Activated naive CD4-positive, alpha-beta T cell treated with anti-CD3 and anti-CD28 coated beads, Interleukin-2, amount 10 ng/mL, durations not matched to agents 7 days and 5 days (primary cell): Measurements from ENCODE around the gene FAM171A1.

Experiments used
- CTCF ChIA-PET: fragments of 350-600 bp; sonication (Branson Sonifier 250); formaldehyde crosslinking; loops from one replicate; lab custom pipeline; 2021; ENCODE audit warnings: antibody characterized with exemption; lab: Charles Lee
- DNase-seq: peaks from one replicate; pipeline ENCODE4 v3.0.0-alpha.2; 2020
- H3K27ac Mint-ChIP-seq: one replicate; pipeline ENCODE4 v1.8.0; 2021; ENCODE audit warnings: mild to moderate bottlenecking, moderate library complexity, mixed read lengths
- H3K27me3 Mint-ChIP-seq: one replicate; pipeline ENCODE4 v1.8.0; 2021; ENCODE audit warnings: mild to moderate bottlenecking, mixed read lengths
- H3K36me3 Mint-ChIP-seq: one replicate; pipeline ENCODE4 v1.8.0; 2021; ENCODE audit warnings: mixed read lengths
- H3K4me1 Mint-ChIP-seq: one replicate; pipeline ENCODE4 v1.8.0; 2021; ENCODE audit warnings: mixed read lengths
- H3K4me3 Mint-ChIP-seq: one replicate; pipeline ENCODE4 v1.8.0; 2021; ENCODE audit warnings: mild to moderate bottlenecking, moderate library complexity, mixed read lengths
- H3K9me3 Mint-ChIP-seq: one replicate; pipeline ENCODE4 v1.8.0; 2021; ENCODE audit warnings: mixed read lengths

Gene FAM171A1

GRCh38 chr10:15367296-15368085, 3.6 kb downstream of the FAM171A1 start:
- Mint-ChIP-seq H3K36me3 (no peaks in the 10 kb centered on the region), H3K27me3 (peaks cover 67% of the 10 kb centered on the region), H3K4me1 (peaks cover 7% of the 10 kb centered on the region), H3K4me3 (no peak overlapping the region), H3K27ac (no peak overlapping the region), H3K9me3 (no peaks in the 10 kb centered on the region)
- CTCF ChIA-PET = interaction anchor here (1.3 kb wide), 1 partner anchor 114 kb away, joined by 4 read pairs; no protein-coding TSS in a partner anchor
- no peak for DNase-seq

- Mint-ChIP-seq H3K36me3 (no peaks in the 10 kb centered on the region), H3K27me3 (peaks cover 54% of the 10 kb centered on the region), H3K27ac (no peak overlapping the region), H3K4me1 (peaks cover 11% of the 10 kb centered on the region), H3K9me3 (no peaks in the 10 kb centered on the region), H3K4me3 (no peak overlapping the region)
- no peak for DNase-seq
- CTCF ChIA-PET = interaction anchor here (0.7 kb wide), 1 partner anchor 74 kb away, joined by 3 read pairs; no protein-coding TSS in a partner anchor
Measured at GRCh38 chr10:15365692-15366091, 5.4 kb downstream of the FAM171A1 start.

- peaks cover 7% of the 10 kb centered on the region for H3K4me1 Mint-ChIP-seq
- CTCF ChIA-PET = interaction anchor here (1.5 kb wide), 1 partner anchor 102 kb away, joined by 3 read pairs; no protein-coding TSS in a partner anchor
- H3K27ac Mint-ChIP-seq = no peak overlapping the region
- no peak overlapping the region for H3K4me3 Mint-ChIP-seq
- no peak for DNase-seq
- no peaks in the 10 kb centered on the region for H3K9me3 Mint-ChIP-seq
- no peaks in the 10 kb centered on the region for H3K36me3 Mint-ChIP-seq
- H3K27me3 Mint-ChIP-seq = peaks cover 55% of the 10 kb centered on the region
Measured at GRCh38 chr10:15364001-15364400, 7.1 kb downstream of the FAM171A1 start.

- CTCF ChIA-PET = no interaction called here
- Mint-ChIP-seq H3K4me3 (no peak overlapping the region), H3K27ac (no peak overlapping the region), H3K36me3 (no peaks in the 10 kb centered on the region), H3K27me3 (peaks cover 47% of the 10 kb centered on the region), H3K9me3 (no peaks in the 10 kb centered on the region), H3K4me1 (peaks cover 7% of the 10 kb centered on the region)
- DNase-seq = no peak
Measured at GRCh38 chr10:15363031-15363430, 8.1 kb downstream of the FAM171A1 start.

DNA sequence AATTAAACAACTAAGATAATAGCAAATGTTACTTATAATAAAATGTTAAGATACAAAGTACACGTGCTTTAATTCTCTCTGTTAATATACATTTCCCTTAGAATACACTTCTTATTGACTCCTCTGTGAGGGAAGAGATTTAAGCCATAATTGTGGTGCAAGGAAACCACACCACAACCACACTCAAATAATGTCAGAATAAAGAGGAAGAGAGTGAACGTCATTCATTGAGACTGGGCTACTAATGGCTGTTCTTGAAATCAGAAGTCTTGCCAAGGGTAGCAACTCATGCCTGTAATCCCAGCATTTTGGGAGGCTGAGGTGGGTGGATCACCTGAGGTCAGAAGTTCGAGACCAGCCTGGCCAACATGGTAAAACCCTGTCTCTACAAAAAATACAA, 10.0 kb downstream of the FAM171A1 start:
- no peaks in the 10 kb centered on the region for H3K36me3 Mint-ChIP-seq
- H3K27ac Mint-ChIP-seq = no peak overlapping the region
- no peak for DNase-seq
- H3K4me3 Mint-ChIP-seq = no peak overlapping the region
- no peaks in the 10 kb centered on the region for H3K9me3 Mint-ChIP-seq
- CTCF ChIA-PET = interaction anchor here (1.0 kb wide), 1 partner anchor 192 kb away, joined by 3 read pairs; no protein-coding TSS in a partner anchor
- peaks cover 7% of the 10 kb centered on the region for H3K4me1 Mint-ChIP-seq
- H3K27me3 Mint-ChIP-seq = peaks cover 35% of the 10 kb centered on the region

GRCh38 chr10:15360566-15360965, 10.5 kb downstream of the FAM171A1 start:
- Mint-ChIP-seq H3K36me3 (no peaks in the 10 kb centered on the region), H3K27me3 (peaks cover 32% of the 10 kb centered on the region), H3K27ac (no peak overlapping the region), H3K9me3 (no peaks in the 10 kb centered on the region), H3K4me3 (no peak overlapping the region), H3K4me1 (peaks cover 7% of the 10 kb centered on the region)
- CTCF ChIA-PET = interaction anchor here (1.0 kb wide), 1 partner anchor 191 kb away, joined by 3 read pairs; no protein-coding TSS in a partner anchor
- DNase-seq = no peak

DNA sequence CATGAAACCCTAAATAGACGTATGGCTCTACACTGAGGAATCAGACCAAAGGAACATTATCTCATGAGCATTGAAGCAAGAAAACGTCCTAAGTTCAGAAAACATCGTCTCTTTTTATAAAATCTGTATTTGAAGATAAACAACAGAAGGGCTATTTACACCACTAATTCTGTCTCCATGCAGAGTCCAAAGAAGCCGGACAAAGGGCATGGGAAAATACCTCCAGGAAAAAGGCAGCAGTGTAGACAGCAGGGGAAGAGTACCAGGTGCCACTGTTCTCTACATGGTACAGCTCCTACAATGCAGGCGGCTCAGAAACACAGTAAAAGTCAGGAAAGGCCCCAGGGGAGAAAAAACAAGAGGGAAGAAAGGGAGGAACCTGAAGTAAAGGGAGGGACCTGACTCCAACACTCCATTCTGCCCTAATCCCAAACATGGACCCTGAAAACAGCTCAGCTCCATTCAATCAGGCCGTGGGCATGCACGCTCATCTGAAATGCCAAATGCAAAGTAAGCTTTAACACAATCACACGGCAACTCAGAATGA, 17.5 kb downstream of the FAM171A1 start:
- CTCF ChIA-PET = no interaction called here
- Mint-ChIP-seq H3K9me3 (no peaks in the 10 kb centered on the region), H3K27me3 (peaks cover 27% of the 10 kb centered on the region), H3K36me3 (no peaks in the 10 kb centered on the region), H3K27ac (no peak overlapping the region), H3K4me1 (no peaks in the 10 kb centered on the region), H3K4me3 (no peak overlapping the region)
- DNase-seq = no peak

DNA sequence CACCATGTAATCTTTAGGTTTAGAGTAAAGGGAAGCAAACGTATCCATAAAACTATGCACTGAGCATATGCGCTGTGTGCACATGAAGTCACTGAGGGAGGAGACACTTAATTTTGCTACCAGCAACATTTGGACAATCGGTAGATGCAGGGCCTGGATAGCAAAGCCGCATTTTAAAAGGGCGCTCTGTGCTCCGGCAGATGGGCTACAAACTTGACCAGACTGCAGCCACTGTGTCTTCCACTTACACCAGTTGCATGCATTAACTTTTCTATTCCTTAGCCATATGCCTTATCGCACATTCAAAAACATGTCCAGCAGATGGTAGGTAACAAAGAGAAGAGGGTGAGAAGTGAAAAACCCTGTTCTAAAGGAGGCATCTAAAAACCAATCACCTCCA, 18.3 kb downstream of the FAM171A1 start:
- H3K9me3 Mint-ChIP-seq = no peaks in the 10 kb centered on the region
- no peaks in the 10 kb centered on the region for H3K36me3 Mint-ChIP-seq
- no peaks in the 10 kb centered on the region for H3K4me1 Mint-ChIP-seq
- no peak overlapping the region for H3K4me3 Mint-ChIP-seq
- CTCF ChIA-PET = no interaction called here
- H3K27ac Mint-ChIP-seq = no peak overlapping the region
- DNase-seq = no peak
- H3K27me3 Mint-ChIP-seq = peaks cover 34% of the 10 kb centered on the region

GRCh38 chr10:15352201-15352600, 18.9 kb downstream of the FAM171A1 start:
- no peak overlapping the region for H3K27ac Mint-ChIP-seq
- no peaks in the 10 kb centered on the region for H3K9me3 Mint-ChIP-seq
- H3K27me3 Mint-ChIP-seq = peaks cover 34% of the 10 kb centered on the region
- no peaks in the 10 kb centered on the region for H3K36me3 Mint-ChIP-seq
- DNase-seq = no peak
- no peak overlapping the region for H3K4me3 Mint-ChIP-seq
- CTCF ChIA-PET = no interaction called here
- H3K4me1 Mint-ChIP-seq = no peaks in the 10 kb centered on the region

DNA sequence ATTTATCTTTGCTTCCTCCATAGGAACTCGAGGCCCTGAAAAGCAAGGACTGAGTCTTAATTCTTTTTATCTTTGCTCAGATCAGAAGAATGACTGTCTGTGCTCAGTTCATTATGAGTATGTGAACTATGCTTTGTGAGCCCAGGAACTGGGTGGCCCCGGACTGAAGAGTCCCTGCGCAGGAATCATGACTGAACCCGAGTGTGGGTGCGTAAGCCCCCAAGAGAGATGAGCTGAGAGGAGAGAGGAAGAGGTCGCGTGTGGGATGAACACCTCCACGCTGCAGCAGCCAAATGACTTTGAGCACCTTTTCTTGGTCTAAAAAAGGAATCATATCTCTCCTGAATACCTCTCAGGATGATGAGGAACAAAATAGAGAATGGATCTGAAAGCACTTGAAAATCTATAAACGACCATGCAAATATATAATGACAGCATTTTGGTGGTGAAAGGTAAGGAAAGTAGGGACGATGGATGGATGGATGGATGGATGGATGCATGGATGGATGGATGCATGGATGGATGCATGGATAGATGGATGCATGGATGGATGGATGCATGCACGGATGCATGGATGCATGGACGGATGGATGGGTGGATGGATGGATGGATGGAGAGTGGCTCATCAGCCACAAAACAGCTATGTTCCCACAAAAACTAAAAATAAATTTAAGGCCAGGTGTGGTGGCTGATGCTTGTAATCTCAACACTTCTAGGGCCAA, 19.8 kb downstream of the FAM171A1 start:
- CTCF ChIA-PET = no interaction called here
- Mint-ChIP-seq H3K27ac (no peak overlapping the region), H3K27me3 (peaks cover 37% of the 10 kb centered on the region), H3K9me3 (no peaks in the 10 kb centered on the region), H3K4me1 (no peaks in the 10 kb centered on the region), H3K4me3 (no peak overlapping the region), H3K36me3 (no peaks in the 10 kb centered on the region)
- DNase-seq = no peak

GRCh38 chr10:15349112-15349511, 22.0 kb downstream of the FAM171A1 start:
- Mint-ChIP-seq H3K36me3 (no peaks in the 10 kb centered on the region), H3K4me3 (no peak overlapping the region), H3K27me3 (peaks cover 49% of the 10 kb centered on the region), H3K9me3 (no peaks in the 10 kb centered on the region), H3K27ac (no peak overlapping the region), H3K4me1 (no peaks in the 10 kb centered on the region)
- CTCF ChIA-PET = no interaction called here
- no peak for DNase-seq

DNA sequence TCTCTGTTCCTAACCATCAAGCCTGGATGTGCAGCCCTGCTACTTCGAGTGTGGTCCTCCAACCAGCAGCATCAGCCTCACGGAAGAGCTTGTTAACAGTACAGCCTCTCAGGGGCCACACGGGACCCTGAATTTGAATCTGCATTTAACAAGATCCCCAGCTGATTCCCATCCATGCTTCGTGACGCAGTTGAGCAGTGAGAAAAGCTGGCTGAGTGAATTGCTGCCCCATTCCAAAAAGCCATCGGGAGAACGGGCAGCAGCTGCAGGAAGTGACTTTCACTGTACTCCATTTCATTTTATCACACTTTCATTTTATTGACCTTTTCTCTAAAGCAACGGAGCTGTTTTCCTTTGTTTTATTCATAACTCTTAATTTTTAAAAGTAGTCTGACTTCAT, 22.5 kb downstream of the FAM171A1 start:
- CTCF ChIA-PET = no interaction called here

GRCh38 chr10:15347150-15347549, 23.9 kb downstream of the FAM171A1 start:
- no peaks in the 10 kb centered on the region for H3K36me3 Mint-ChIP-seq
- peaks cover 49% of the 10 kb centered on the region for H3K27me3 Mint-ChIP-seq
- no peaks in the 10 kb centered on the region for H3K9me3 Mint-ChIP-seq
- no peak overlapping the region for H3K27ac Mint-ChIP-seq
- CTCF ChIA-PET = no interaction called here
- DNase-seq = no peak
- no peaks in the 10 kb centered on the region for H3K4me1 Mint-ChIP-seq
- no peak overlapping the region for H3K4me3 Mint-ChIP-seq

More for the DNA sequence above, 22.5 kb downstream of the FAM171A1 start:
- H3K36me3 Mint-ChIP-seq = no peaks in the 10 kb centered on the region
- no peaks in the 10 kb centered on the region for H3K9me3 Mint-ChIP-seq
- DNase-seq = no peak
- no peak overlapping the region for H3K4me3 Mint-ChIP-seq
- H3K27ac Mint-ChIP-seq = no peak overlapping the region
- no peaks in the 10 kb centered on the region for H3K4me1 Mint-ChIP-seq
- H3K27me3 Mint-ChIP-seq = peaks cover 49% of the 10 kb centered on the region

DNA sequence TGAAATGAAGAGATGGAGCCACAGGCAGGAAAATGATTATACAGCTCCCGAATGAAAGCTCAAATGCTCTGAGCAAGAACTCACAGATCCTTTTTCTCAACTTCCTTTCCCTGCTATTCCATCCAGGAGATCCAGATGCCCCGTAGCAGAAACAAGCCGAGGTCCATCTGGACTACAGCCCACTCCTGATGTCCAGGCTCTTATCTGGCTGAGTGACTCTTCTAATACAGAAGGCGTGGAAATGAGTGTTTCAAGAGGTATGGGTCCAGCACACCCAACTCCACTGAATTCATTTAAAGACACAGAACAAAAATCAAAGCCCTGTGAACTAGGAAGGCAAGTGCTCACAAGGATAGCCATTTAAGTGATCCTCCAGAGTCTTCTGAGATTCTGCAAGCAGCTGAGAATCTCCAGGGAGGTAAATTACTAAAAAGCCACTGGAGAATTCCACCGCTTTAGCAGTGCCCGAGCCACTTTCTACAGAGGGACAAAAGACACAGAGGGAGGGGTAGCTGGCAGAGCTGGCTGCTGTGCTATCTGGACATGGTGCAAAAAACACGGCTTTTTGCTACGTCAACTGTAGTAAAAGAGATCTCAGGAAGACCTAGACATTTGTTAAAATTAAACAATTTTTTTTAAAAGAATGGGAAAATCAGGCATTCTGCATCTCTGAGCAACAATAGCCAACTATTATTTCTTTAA, 24.5 kb downstream of the FAM171A1 start:
- no peaks in the 10 kb centered on the region for H3K4me1 Mint-ChIP-seq
- H3K4me3 Mint-ChIP-seq = no peak overlapping the region
- peaks cover 47% of the 10 kb centered on the region for H3K27me3 Mint-ChIP-seq
- no peaks in the 10 kb centered on the region for H3K9me3 Mint-ChIP-seq
- no peak overlapping the region for H3K27ac Mint-ChIP-seq
- H3K36me3 Mint-ChIP-seq = no peaks in the 10 kb centered on the region
- CTCF ChIA-PET = no interaction called here
- no peak for DNase-seq
